GM18868 (cell line): ENCODE data around the gene OXA1L.
"Not testable (repeated sequence)": the region's sequence is repeated elsewhere in the genome, so short reads cannot be mapped to it uniquely, and the experiment has no call there.

Source experiments
- ATAC-seq: cut with Tn5 transposase; IDR thresholded peaks from one replicate; pipeline ENCODE4 v1.9.1; 2021; ENCODE audit warnings: mild to moderate bottlenecking, moderate library complexity; ENCODE audit not compliant: unreplicated experiment

The OXA1L gene

GRCh38 chr14:22768947-22769346 is 2.5 kb downstream of the OXA1L start:
- ATAC-seq: no peak

GRCh38 chr14:22769369-22769768 is 2.9 kb downstream of the OXA1L start:
- no peak for ATAC-seq

GRCh38 chr14:22770481-22771187 is 4.1 kb downstream of the OXA1L start:
- no peak for ATAC-seq

- no peak for ATAC-seq
These were observed 6.2 kb downstream of the OXA1L start for GRCh38 chr14:22772725-22773124.

- no peak for ATAC-seq
These were observed 6.9 kb downstream of the OXA1L start for GRCh38 chr14:22773162-22774010.

GRCh38 chr14:22774011-22774706 is 7.7 kb downstream of the OXA1L start:
- ATAC-seq: no peak

- ATAC-seq: no peak
These were observed 9.7 kb downstream of the OXA1L start for GRCh38 chr14:22776215-22776614.

GRCh38 chr14:22776849-22777248 is 10.4 kb downstream of the OXA1L start:
- ATAC-seq: not testable (repeated sequence)

- no peak for ATAC-seq
These were observed 11.6 kb downstream of the OXA1L start for GRCh38 chr14:22778084-22778483.

GRCh38 chr14:22780105-22780679 is 13.7 kb downstream of the OXA1L start:
- no peak for ATAC-seq

- ATAC-seq: no peak
These were observed 14.4 kb downstream of the OXA1L start for GRCh38 chr14:22780941-22781300.

- no peak for ATAC-seq
These were observed 15.0 kb downstream of the OXA1L start for GRCh38 chr14:22781301-22781991.

GRCh38 chr14:22786685-22787084 is 20.2 kb downstream of the OXA1L start:
- no peak for ATAC-seq

GRCh38 chr14:22791301-22791700 is 24.8 kb downstream of the OXA1L start:
- ATAC-seq: no peak

GRCh38 chr14:22792158-22792557 is 25.7 kb downstream of the OXA1L start:
- ATAC-seq: no peak

GRCh38 chr14:22793550-22793949 is 27.1 kb downstream of the OXA1L start:
- ATAC-seq: not testable (repeated sequence)

- ATAC-seq: no peak
These were observed 27.5 kb downstream of the OXA1L start for GRCh38 chr14:22793976-22794375.

GRCh38 chr14:22794551-22794951 is 28.1 kb downstream of the OXA1L start:
- peak; percentile 77 for ATAC-seq

- no peak for ATAC-seq
These were observed 29.7 kb downstream of the OXA1L start for GRCh38 chr14:22796087-22796707.
